GM23338 (cell line): Measurements from ENCODE around the gene SOD1.
A peak's percentile ranks its signal among the peaks of the same experiment; 100 is the strongest.

Experiments used
- CREB1 ChIP-seq: fragments of 250-450 bp; sonication (Bioruptor Pico); IDR thresholded peaks from 2 replicates; pipeline ENCODE4 v1.5.0; 2020; ENCODE audit warnings: low read depth, mild to moderate bottlenecking, moderate library complexity
- EZH2 ChIP-seq: fragments of 200-600 bp; sonication (generic); IDR thresholded peaks from one replicate; pipeline ENCODE4 v1.8.0; 2017; ENCODE audit warnings: antibody characterized with exemption, mild to moderate bottlenecking, low read depth; ENCODE audit not compliant: unreplicated experiment
- EZH2phosphoT487 ChIP-seq: fragments of 200-600 bp; sonication (generic); IDR thresholded peaks from one replicate; pipeline ENCODE4 v1.8.1; 2018; ENCODE audit warnings: antibody characterized with exemption; ENCODE audit not compliant: unreplicated experiment
- JUNB ChIP-seq: IDR thresholded peaks from one replicate; pipeline ENCODE4 v1.6.1; 2016; ENCODE audit warnings: antibody characterized with exemption; ENCODE audit not compliant: unreplicated experiment
- NANOG ChIP-seq: IDR thresholded peaks from 2 replicates; pipeline ENCODE4 v1.6.1; 2016; ENCODE audit warnings: antibody characterized with exemption, borderline replicate concordance
- POLR2AphosphoS5 ChIP-seq: IDR thresholded peaks from 2 replicates; pipeline ENCODE4 v1.6.1; 2016; ENCODE audit warnings: antibody characterized with exemption, low read depth
- STAT1 ChIP-seq: IDR thresholded peaks from one replicate; pipeline ENCODE4 v1.6.1; 2016; ENCODE audit warnings: antibody characterized with exemption; ENCODE audit not compliant: unreplicated experiment
- ZNF114 ChIP-seq: fragments of 250-450 bp; sonication (Bioruptor Pico); IDR thresholded peaks from 2 replicates; pipeline ENCODE4 v1.5.0; 2020; ENCODE audit warnings: mild to moderate bottlenecking, moderate library complexity
- TF ChIP-seq, protein P1 (sequence below), 2 experiments: fragments of 200-600 bp in 1 of 2; sonication (generic) in 1 of 2; conservative IDR thresholded peaks; 2 replicates each; pipeline versions ENCODE4 v1.5.1 to v1.6.1; 2016 to 2017; ENCODE audit warnings: antibody characterized with exemption in 2 of 2, low read depth in 2 of 2, mild to moderate bottlenecking in 2 of 2, moderate library complexity in 1 of 2
- TF ChIP-seq, protein P2 (sequence below): IDR thresholded peaks from one replicate; pipeline ENCODE4 v1.6.1; 2018; ENCODE audit warnings: antibody characterized with exemption; ENCODE audit not compliant: unreplicated experiment
- TF ChIP-seq, protein P3 (sequence below): IDR thresholded peaks from 2 replicates; pipeline ENCODE4 v1.6.1; 2016; ENCODE audit warnings: antibody characterized with exemption

DNA sequence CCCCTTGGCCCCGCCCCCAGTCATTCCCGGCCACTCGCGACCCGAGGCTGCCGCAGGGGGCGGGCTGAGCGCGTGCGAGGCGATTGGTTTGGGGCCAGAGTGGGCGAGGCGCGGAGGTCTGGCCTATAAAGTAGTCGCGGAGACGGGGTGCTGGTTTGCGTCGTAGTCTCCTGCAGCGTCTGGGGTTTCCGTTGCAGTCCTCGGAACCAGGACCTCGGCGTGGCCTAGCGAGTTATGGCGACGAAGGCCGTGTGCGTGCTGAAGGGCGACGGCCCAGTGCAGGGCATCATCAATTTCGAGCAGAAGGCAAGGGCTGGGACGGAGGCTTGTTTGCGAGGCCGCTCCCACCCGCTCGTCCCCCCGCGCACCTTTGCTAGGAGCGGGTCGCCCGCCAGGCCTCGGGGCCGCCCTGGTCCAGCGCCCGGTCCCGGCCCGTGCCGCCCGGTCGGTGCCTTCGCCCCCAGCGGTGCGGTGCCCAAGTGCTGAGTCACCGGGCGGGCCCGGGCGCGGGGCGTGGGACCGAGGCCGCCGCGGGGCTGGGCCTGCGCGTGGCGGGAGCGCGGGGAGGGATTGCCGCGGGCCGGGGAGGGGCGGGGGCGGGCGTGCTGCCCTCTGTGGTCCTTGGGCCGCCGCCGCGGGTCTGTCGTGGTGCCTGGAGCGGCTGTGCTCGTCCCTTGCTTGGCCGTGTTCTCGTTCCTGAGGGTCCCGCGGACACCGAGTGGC lies at the start of gene SOD1:
- TF ChIP-seq, protein P1, sequence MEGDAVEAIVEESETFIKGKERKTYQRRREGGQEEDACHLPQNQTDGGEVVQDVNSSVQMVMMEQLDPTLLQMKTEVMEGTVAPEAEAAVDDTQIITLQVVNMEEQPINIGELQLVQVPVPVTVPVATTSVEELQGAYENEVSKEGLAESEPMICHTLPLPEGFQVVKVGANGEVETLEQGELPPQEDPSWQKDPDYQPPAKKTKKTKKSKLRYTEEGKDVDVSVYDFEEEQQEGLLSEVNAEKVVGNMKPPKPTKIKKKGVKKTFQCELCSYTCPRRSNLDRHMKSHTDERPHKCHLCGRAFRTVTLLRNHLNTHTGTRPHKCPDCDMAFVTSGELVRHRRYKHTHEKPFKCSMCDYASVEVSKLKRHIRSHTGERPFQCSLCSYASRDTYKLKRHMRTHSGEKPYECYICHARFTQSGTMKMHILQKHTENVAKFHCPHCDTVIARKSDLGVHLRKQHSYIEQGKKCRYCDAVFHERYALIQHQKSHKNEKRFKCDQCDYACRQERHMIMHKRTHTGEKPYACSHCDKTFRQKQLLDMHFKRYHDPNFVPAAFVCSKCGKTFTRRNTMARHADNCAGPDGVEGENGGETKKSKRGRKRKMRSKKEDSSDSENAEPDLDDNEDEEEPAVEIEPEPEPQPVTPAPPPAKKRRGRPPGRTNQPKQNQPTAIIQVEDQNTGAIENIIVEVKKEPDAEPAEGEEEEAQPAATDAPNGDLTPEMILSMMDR (conservative IDR thresholded peaks at IDR 0.05; ENCODE audit: low read depth in 2 of 2), result no peak
- peak; percentile 99 for TF ChIP-seq POLR2AphosphoS5
- TF ChIP-seq, protein P2, sequence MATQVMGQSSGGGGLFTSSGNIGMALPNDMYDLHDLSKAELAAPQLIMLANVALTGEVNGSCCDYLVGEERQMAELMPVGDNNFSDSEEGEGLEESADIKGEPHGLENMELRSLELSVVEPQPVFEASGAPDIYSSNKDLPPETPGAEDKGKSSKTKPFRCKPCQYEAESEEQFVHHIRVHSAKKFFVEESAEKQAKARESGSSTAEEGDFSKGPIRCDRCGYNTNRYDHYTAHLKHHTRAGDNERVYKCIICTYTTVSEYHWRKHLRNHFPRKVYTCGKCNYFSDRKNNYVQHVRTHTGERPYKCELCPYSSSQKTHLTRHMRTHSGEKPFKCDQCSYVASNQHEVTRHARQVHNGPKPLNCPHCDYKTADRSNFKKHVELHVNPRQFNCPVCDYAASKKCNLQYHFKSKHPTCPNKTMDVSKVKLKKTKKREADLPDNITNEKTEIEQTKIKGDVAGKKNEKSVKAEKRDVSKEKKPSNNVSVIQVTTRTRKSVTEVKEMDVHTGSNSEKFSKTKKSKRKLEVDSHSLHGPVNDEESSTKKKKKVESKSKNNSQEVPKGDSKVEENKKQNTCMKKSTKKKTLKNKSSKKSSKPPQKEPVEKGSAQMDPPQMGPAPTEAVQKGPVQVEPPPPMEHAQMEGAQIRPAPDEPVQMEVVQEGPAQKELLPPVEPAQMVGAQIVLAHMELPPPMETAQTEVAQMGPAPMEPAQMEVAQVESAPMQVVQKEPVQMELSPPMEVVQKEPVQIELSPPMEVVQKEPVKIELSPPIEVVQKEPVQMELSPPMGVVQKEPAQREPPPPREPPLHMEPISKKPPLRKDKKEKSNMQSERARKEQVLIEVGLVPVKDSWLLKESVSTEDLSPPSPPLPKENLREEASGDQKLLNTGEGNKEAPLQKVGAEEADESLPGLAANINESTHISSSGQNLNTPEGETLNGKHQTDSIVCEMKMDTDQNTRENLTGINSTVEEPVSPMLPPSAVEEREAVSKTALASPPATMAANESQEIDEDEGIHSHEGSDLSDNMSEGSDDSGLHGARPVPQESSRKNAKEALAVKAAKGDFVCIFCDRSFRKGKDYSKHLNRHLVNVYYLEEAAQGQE, result no peak
- no peak for TF ChIP-seq STAT1
- TF ChIP-seq NANOG, result no peak
- TF ChIP-seq JUNB, result no peak
- no peak for TF ChIP-seq EZH2
- TF ChIP-seq ZNF114, result no peak
- peak; percentile 67 for TF ChIP-seq CREB1 (CRISPR knock-in tag)
- no peak for TF ChIP-seq EZH2phosphoT487
- TF ChIP-seq, protein P3, sequence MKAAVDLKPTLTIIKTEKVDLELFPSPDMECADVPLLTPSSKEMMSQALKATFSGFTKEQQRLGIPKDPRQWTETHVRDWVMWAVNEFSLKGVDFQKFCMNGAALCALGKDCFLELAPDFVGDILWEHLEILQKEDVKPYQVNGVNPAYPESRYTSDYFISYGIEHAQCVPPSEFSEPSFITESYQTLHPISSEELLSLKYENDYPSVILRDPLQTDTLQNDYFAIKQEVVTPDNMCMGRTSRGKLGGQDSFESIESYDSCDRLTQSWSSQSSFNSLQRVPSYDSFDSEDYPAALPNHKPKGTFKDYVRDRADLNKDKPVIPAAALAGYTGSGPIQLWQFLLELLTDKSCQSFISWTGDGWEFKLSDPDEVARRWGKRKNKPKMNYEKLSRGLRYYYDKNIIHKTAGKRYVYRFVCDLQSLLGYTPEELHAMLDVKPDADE, result no peak
